Left renal cortex interstitium (tissue), 4 donors: ENCODE measurements around the gene MEIKIN. TPM values are rescaled to one million over a fixed set of nuclear protein-coding genes. Genes with fewer than 3 reads are reported as not detected.

Experiments used
- DNase-seq, 4 donors: peaks; one replicate each; pipeline ENCODE4 v3.0.0-alpha.2; 2013; ENCODE audit warnings: low read depth in 4 of 4, low spot score in 2 of 4, missing footprints in 1 of 4
- polyA plus RNA-seq, 4 donors: library from polyadenylated mRNA; unstranded; fragments of 120-200 nt; gene quantifications; one replicate each; pipeline ENCODE4 v1.2.1, GENCODE V29; 2013; ENCODE audit not compliant: insufficient read length in 4 of 4

The MEIKIN gene
- polyA plus RNA-seq, 4 donors, result not detected

DNA sequence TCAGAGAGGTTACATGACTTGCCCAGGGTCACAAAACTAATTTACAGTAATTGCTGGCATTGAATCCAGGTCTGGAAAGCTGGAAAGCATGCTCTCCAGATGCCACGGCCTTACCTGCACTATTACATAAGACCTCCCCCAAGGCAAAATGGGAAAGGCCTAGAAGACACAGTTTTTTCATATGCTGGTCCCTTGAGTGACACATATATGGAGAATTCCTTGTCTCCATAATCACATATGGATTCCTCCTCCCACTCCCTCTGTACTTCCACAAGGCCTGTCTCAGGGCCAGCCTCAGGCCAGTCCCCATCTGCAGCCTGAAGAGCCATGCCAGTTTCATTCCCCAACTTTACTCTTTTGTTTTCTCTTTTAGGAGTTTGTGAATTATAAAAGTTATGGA, 28.6 kb upstream of the MEIKIN start:
- DNase-seq, result no peak

DNA sequence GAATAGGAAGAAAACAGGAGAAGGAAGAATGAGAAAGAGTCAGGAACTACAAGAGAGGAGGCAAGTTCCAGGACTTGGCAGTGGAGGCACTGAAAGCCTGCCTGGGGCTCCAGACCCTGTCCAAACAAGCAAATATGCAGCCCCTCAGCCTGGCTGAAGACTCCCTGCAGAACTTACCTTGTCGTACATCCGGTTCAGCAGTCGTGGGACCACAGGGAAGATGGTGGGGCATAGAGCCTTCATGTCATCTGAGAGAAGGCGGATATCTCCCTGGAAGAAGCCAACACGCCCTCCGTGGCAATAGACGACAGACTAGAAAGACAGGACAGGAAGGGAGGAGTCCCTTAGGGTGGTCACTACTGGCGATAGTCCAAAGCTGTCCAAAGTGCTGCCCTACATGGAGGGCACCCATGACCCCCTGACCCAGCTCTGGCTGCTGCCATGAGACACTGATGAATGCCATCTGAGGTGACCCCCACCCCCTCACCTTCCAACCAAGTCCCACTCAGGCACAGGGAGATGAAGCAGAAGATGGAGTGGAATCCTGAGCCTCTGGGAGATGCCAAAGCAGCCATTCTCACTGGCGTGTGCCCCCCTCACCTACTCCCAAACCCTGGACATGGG, 27.7 kb upstream of the MEIKIN start:
- no peak for DNase-seq

DNA sequence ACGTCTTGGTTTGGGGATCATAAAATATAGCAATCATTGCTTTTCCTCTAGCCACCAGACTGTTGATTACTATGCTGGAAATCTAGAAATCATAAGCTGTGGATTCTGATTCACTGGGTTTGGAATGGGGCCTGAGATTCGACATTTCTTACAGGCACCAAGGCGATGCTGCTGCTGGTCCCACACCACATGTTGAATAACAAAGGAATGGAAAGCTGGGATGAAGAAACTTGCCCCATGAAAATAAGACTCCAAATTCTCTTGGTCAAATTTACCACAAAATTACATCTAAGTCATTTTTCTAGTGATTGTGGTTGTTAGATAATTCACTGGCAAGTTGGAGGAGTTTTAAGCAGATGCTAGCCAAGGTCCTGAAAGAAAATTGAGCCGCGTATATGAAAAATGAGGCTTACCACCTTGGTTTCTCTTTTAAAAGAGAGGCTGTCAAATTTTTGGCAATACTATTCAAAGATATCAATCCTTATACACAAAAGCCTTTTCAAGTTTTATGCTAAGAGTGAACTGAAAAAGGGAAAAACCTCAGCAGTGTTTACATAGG, 23.0 kb upstream of the MEIKIN start:
- DNase-seq, result no peak

DNA sequence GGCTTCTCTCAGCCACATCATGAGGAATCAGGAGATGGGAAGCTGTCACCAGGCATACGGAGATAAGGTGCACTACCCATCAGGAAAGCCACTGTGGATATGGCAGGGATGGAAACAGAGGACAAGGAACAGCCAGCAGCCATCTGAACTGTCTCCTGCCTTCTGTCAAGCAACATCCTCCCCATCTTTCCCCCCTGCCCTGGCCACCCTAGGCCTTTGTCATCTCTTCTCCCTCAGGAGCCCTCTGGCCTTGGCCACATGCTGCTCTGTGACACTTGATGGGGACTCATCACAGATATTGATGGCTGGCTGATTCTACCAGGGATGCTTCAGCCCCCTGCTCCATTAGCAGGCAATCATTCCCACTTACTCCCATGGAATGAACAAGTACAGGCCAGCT, 21.1 kb upstream of the MEIKIN start:
- no peak for DNase-seq

DNA sequence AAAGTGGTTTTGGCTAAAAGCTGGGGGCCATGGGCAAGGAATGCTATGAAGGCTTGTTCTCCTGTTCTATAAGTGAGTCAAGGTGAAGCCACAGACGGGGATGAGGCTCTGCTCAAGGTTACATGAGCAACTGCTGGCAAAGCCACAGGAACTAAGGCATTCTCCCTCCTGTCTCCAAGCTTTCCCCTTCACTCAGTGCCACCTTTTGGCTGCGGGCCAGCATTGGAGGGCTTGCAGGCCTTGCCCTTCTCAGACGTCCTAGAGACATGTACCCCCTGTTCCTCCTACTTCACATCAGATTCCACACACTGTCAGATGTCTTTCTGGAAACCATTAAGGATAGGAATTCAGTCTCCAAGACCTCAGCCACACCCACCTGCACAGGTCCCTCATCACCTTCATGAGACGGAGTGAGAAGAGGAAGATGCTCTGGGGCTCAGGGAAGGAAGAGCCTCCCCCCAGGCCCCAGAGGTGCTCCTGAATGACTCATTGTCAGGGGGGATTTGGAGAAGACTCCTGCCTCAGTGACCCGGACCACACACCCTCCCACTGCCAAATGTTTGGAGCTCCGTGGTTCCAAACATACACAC, 20.5 kb upstream of the MEIKIN start:
- no peak for DNase-seq

DNA sequence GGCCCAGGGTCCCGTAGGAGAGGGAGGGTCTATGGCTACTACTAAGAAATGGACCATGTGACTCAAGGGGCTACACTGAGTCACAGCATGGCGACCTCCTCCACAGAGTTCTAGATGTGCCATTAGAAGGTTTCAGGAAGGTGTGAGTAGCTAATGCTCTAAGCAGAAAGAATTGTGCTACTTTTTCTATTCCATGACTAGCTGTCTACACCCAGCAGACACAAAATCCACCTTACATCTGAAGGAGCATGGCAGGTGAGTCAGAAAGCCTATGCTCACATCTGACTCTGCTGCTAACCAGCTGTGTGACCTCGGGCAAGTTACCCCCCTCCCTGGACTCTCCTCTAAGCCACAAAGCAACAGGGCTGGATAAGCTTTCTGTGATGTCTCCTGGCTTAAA, 14.4 kb upstream of the MEIKIN start:
- no peak for DNase-seq

DNA sequence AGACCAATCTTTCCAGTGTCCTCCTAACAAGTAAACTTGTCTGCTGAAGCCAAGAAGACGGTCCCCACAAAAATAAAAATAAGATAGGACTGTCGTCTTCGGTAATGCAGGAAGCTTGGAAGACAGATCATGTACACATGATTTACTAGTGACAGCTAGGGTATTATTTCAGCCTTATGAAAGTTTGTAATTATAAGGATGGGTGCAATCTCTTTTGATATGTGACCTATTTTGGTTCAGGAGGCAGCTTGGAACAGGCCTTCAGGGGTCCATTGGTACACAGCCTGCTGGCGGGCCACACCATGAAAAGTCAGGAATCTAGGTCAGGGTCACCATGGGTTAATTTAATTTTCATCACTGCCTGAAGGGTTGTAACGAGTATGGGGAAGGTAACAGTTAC, 13.7 kb upstream of the MEIKIN start:
- DNase-seq, result no peak

DNA sequence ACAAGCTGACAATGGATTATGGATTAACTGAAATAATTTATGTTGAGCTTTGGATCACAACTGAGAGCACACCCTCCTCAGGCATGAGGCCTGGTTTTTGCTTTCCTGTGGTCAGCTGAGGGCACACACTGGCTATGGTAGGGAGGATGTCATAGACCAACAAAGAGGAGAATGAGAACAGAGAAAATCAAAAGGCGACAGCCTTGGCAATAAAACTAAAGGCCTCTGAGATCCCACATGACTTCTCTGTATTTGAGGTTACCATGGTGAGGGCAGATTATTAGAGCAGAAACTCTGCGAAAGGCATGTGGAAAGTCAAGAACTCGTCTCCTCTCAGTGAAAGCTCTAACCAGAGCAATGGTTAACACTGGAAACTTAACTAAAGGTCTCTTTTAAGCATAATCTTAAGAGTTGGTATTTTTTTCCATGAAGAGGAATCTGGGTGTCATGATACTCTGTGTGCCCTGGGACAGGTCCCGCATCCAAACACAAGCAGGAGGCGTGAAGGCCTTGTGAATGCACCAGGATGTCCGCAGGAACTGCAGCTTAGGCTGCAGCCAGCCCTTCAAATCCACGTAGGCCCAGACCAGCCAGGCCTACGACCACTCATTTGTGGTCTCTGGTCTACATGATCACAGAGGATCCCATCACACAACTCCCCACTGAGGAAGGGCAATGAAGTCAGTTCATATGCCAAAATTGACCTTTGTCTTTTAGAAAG, 12.4 kb upstream of the MEIKIN start:
- DNase-seq, result no peak

DNA sequence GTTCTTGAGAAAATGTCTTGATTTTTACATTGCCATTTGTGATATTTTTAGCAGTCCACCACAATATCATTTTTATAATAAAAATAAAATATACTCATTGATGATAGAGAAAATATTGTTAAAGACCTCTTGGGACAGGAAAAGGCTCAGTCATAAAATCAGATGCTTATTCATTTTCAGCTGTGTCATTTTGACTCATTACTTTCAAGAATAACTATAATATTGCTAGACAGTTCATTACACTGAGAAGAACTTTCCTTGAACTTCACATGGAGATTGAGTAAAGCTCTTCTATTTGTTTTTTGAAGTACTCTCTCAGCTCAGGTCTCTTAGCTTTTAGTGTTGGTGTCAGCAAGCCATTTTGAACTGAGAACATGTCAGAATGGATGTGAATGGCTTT, 8.5 kb upstream of the MEIKIN start:
- DNase-seq, result no peak

DNA sequence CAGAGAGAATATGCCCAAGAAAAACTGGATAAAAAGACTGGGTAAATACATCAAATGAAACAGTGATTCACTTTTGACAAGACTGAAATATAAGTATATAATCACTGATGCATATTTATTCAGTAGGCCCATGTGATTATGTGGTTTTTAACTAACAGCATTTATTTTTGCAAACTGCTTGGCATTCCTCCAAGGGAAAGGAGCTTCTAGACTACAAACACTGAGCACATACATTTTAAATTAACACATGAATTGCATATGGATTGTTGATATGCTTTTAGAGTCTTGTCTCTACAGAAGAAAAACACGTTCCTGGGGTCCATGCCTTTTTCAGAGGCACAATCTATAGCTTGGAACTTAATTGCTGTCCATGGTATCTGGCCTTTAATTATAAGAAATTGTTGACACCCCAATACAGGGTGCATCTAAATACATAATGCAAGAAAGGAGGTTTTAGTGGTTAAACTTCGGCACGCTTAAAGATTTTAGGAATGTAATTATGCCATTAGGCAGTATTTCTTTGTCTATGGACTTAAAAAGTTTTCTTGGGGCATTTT, 6.9 kb upstream of the MEIKIN start:
- DNase-seq, result no peak

DNA sequence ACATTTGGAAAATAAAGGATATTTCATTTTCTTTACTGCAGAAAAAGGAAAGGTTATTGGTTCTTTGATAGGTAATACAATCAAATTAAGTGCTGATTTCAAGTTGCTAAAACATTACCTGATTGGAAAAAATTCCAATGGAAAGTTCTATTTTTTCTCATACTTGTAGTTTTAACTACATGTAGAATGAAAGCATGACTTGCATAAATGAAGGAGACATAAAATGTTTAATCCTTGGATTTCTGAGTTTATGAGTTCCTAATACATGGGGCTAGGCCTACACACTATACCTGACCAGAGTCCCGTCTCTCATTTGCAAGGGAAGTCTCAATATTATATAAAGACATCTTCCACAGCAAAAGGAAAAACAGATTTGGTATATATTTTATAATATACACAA, 5.2 kb upstream of the MEIKIN start:
- DNase-seq, result no peak

DNA sequence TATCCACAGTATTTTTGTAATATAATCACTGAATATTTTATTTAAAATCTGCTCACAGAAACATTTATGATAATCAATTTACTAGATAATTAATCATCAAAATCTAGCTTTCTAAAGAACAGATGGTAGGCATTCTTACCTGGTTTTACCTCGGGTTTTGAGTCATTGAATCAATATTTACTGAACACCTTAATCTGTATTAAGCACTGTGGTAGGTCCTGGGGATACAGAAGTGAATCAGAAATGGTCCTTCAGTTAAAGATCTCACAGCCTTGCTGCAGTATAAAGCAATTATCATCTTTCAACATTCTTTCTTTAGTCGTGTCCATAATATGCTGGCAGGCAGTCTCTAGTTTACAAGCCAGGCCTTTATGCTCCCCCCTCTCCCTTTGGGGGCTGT, 2.0 kb upstream of the MEIKIN start:
- DNase-seq, result no peak

DNA sequence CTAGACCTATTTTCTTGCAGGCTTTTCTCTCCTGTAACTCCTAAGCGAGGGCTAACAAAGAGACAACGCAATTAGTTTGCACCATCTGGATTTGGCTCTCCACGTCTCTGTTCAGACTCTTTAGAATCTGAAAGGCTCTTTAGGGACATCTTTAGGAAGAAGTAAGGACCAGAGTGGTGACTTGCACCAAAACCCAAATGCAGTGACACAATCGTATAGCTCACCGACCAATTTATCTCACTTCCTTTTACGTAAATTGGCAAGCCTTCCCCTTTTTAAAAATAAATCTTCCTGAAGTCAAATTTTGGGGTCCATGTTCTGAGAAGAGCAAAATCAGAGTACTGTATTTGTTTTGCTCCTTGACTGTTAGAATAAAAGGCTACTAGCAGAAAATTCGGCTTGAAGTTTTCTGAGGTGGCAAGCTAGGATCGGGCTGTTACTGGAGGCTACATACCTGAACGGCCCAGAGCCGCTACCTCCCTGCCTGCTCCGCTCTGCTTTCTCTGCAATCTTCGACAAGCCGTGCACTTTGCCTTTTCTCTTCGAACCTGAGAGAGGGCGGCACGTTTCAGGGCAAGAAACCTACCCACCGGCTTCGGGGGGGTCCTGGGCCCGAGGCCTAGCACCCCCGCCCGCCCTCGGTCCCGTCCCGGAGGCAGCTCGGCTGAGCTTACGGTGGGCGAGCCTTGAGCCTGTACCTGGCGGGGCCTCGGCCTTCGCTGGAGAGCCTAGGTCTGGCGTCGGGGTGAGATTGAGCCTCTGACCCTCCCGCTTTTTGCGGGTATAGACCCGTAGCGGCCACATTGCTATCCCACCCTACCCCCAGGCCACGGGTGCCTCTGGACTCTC, 537 bp downstream of the MEIKIN start:
- DNase-seq, result no peak

DNA sequence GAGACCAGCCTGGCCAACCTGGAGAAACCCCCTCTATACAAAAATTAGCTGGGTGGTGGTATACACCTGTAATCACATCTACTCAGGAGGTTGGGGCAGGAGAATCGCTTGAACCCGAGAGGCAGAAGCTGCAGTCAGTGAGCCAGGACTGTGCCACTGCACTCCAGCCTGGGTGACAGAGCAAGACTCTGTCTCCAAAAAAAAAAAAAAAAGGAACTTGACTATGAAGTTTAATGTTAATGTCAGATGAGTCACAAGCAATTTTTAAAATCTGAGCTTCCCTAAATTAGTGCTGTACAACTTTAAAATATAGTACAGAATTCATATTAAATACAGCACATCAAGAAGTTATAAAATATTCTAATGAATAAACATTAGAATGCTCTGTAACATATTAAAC, 1.5 kb downstream of the MEIKIN start:
- no peak for DNase-seq

DNA sequence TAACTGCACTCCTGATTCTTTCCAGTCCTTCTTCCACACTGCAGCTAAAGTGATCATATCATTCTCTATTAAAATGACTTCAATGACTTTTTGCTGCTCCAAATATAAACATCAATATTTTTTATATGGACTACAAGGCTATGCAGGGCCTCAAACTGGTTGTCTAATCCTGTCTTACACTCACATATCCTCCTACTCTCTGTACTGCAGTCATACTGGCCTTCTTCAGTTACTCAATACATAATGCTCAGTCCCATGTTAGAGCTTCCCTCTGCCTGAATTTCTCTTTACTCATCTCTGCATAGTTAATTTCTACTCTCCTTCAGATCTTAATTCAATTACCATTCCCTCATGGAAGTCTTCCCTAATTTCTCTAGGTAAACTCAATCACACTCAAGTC, 3.4 kb downstream of the MEIKIN start:
- no peak for DNase-seq

DNA sequence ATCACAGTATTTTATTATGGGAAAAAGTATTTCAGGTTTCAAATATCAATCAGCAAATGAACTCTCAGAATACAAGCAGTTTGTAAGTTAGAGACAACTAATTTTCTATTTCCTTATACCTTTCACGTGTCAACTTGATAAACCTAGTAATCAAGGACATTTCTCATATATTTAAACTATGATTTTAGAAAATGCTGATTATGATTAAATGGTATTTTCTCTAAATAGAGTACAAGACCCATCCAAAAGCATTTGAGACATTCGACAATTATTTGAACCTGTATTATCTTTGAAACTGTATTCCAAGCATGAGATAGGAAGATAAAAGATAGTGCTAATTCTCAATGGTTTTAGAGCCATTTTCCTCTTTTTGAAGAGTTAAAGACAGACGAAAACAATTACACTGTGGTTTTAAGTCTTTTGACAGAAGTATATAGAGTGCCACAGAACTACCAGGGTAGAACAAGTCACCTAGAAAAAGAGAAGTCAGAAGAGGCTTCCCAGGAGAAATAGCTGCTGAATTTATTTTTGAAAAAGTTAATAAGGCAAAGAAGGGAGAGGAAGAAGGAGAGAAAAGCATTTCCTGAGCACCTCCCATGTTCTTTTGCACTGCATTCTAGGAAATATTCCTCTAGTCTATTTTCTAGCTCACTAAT, 5.6 kb downstream of the MEIKIN start:
- DNase-seq, result no peak

DNA sequence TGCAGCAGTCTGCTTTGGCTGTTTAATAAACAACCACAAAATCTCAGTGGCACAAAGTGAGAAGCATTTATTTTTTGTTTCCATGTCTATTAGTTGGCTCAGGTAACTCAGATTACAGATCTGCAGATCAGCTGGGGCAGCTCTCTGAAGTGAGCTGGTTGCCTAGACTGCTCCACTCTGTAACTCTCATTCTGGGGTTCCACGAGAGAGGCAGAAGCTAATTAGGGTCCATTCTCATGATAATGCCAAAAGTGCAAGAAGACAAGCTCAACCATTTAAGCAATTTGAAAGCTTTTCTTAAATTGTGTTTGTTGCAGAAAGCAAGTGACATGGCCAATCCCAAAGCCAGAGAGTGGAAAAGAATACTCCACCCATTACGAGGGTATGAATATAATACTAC, 13.2 kb downstream of the MEIKIN start:
- no peak for DNase-seq

DNA sequence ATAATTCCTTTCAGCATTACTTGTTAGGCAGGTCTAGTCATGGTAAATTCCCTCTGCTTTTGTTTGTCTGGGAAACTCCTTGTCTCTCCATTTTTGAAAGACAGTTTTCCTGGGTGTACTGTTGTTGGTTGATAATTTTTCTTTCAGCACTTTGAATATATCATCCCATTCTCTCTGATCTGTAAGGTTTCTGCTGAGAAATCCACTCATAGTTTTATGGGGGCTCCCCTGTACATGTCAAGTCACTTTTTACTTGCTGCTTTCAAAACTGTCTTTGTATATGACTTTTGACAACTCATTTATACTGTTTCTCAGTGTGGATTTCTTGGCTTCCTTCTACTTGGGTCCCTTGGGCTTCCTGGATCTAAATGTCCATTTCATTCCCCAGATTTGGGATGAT, 16.5 kb downstream of the MEIKIN start:
- no peak for DNase-seq

DNA sequence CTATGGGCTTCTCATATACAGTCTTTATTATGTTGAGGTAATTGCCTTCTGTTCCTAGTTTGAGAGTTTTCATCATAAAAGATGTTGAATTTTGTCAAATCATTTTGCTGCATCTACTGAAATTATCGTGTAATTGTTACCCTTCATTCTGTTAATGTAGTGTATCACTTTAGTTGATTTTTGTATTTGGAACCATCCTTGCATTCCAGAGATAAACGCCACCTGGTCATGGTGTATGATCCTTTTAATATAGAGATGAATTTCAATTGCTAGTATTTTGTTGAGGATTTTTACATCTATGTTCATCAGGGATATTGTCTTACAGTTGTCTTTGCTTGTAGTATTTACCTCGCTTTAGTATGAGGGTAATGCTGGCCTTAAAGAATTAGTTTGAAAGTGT, 19.3 kb downstream of the MEIKIN start:
- no peak for DNase-seq

DNA sequence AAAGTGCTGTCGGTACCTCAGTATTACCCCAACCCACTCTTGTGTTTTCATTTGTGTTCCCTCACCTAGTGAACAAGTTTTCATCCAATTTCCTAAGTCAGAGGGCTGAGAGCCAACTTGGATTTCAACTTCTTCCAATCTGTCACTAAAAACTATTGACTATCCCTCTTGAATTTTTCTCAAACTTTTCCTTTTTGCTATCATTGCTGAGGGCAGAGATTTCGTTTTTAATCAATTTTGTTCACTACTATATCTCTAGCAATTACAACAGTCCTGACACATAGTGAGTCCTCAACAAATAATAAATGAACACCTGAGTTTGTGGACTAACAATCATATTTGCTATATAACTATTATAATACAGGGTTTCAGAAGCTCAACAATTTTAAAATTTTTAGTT, 29.0 kb downstream of the MEIKIN start:
- DNase-seq, result no peak
